K562 treated with DMSO at 1 percent for 48 hours (cell line): ENCODE results near the gene FIGNL1. TPM values are rescaled to one million over a fixed set of nuclear protein-coding genes. Genes with fewer than 3 reads are reported as not detected.

Experiments
- total RNA-seq: library from RNA; unstranded; fragments of 300-600 nt; gene quantifications from 2 replicates; pipeline ENCODE4 v1.2.3, GENCODE V29; 2022; ENCODE audit warnings: low replicate concordance; ENCODE audit errors: extremely low read depth

Gene FIGNL1, protein sequence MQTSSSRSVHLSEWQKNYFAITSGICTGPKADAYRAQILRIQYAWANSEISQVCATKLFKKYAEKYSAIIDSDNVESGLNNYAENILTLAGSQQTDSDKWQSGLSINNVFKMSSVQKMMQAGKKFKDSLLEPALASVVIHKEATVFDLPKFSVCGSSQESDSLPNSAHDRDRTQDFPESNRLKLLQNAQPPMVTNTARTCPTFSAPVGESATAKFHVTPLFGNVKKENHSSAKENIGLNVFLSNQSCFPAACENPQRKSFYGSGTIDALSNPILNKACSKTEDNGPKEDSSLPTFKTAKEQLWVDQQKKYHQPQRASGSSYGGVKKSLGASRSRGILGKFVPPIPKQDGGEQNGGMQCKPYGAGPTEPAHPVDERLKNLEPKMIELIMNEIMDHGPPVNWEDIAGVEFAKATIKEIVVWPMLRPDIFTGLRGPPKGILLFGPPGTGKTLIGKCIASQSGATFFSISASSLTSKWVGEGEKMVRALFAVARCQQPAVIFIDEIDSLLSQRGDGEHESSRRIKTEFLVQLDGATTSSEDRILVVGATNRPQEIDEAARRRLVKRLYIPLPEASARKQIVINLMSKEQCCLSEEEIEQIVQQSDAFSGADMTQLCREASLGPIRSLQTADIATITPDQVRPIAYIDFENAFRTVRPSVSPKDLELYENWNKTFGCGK
- total RNA-seq: not detected in 2 replicates

DNA sequence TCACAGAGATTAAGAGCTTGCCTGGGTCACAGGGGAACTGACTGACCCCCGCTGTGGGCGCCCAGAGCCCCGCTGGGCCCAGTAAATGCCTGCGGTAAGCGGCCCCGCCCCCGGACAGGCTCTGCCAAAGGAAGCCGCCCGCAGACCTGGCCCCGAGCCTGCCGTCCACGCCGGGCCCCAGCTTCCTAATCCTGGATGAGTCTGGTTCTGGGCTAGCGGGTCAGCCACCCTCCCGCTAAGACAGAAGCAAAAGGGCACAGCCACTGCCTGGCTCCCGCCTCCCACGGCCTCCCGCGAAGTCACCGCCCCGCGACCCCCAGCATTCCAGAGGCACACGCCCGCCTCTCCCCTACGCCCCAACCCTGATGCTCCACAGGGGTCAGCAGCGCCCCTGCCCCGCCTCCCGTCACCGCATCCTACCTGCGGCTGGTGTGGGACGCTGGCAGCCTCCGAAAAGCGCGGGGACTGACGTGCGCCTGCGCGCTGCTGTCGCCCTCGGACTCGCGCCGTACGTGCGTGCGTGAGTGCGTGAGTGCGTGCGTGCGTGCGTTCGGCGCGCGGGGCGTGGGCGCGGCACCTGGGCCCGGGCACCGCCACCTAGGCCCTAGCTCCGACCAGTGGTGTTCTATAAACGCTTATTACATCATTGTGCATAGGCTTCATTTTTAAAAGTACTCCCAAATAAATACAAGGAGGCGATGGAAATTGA is at the start of gene FIGNL1:
TSS of gene FIGNL1 (minus strand) at position 470 of the 709 bp plus-strand sequence. CDS start 3,063 bp downstream, outside the sequence.

Other genes starting within 250 kb of the FIGNL1 start
- gene IKZF1, start 145.6 kb downstream of the FIGNL1 start, total RNA-seq: not detected in 2 replicates
- not detected in 2 replicates for gene DDC, start 115.1 kb upstream of the FIGNL1 start, total RNA-seq